Cardiac septum (tissue), 1 donor: ENCODE measurements around the gene ZNF814. TPM values are rescaled to one million over a fixed set of nuclear protein-coding genes. Genes with fewer than 3 reads are reported as not detected.
"Not testable (repeated sequence)": the region's sequence is repeated elsewhere in the genome, so short reads cannot be mapped to it uniquely, and the experiment has no call there.

Source experiments
- DNase-seq: peaks from one replicate; pipeline ENCODE4 v3.0.0-alpha.2; 2020; ENCODE audit warnings: low spot score
- intact Hi-C: fragments of 100-400 bp; cut with DNase I; formaldehyde crosslinking; loops from one replicate; pipeline ENCODE4 v1.14.0; 2022
- total RNA-seq: library from RNA; stranded (reverse); fragmentation: NEBNext Ultra II Directional; extraction: Animal tissue kit (Norgen Biotek cat#: 25700); gene quantifications from one replicate; pipeline ENCODE4 v1.2.1, GENCODE V29; 2021
- donor health status: DM: no; HTN: no; CAD: no.

ZNF814 gene
- total RNA-seq, 1 donor from 2014 or later, result 5.4 TPM

DNA sequence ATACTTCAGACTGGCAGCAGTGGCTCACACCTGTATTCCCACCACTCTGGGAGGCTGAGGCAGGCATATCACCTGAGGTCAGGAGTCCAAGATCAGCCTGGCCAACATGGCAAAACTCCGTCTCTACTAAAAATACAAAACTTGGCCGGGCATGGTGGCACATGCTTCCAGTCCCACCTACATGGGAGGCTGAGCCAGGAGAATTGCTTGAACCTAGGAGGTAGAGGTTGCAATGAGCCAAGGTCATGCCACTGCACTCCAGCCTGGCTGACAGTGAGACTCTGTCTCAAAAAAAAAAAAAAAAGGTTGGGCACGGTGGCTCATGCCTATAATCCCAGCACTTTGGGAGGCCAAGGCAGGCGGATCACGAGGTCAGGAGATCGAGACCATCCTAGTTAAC lies 19.2 kb downstream of the ZNF814 start:
- intact Hi-C loops, DNase-seq: not testable (repeated sequence)

- intact Hi-C loops, result no loop called here
- no peak for DNase-seq
Observed at GRCh38 chr19:57867868-57868492, 20.9 kb downstream of the ZNF814 start.

- DNase-seq, intact Hi-C loops: not testable (repeated sequence)
Observed at GRCh38 chr19:57862351-57862750, 26.5 kb downstream of the ZNF814 start.

DNA sequence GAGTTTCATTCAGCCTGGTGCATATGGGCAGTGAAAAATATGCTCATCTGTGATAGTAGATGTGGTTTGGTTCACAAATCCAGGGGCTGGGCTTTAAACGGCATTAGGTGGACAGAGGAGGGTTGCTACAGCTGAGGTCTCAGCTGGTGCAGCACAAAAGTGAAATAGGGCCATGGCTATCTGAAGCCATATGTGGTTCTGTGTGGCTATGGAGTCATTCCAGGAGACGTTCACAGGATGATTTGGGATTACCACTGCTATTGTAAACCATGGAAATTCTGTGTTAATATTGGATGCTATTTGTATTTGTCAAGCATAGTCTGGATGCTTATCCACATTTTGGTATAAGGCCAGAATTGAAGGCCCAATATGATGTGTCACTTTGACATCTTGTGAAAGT lies 34.7 kb downstream of the ZNF814 start:
- DNase-seq, intact Hi-C loops: not testable (repeated sequence)

- intact Hi-C loops, DNase-seq: not testable (repeated sequence)
Observed at GRCh38 chr19:57851812-57852603, 36.8 kb downstream of the ZNF814 start.

- intact Hi-C loops, result no loop called here
- DNase-seq, result no peak
Observed at GRCh38 chr19:57850553-57851017, 38.3 kb downstream of the ZNF814 start.

DNA sequence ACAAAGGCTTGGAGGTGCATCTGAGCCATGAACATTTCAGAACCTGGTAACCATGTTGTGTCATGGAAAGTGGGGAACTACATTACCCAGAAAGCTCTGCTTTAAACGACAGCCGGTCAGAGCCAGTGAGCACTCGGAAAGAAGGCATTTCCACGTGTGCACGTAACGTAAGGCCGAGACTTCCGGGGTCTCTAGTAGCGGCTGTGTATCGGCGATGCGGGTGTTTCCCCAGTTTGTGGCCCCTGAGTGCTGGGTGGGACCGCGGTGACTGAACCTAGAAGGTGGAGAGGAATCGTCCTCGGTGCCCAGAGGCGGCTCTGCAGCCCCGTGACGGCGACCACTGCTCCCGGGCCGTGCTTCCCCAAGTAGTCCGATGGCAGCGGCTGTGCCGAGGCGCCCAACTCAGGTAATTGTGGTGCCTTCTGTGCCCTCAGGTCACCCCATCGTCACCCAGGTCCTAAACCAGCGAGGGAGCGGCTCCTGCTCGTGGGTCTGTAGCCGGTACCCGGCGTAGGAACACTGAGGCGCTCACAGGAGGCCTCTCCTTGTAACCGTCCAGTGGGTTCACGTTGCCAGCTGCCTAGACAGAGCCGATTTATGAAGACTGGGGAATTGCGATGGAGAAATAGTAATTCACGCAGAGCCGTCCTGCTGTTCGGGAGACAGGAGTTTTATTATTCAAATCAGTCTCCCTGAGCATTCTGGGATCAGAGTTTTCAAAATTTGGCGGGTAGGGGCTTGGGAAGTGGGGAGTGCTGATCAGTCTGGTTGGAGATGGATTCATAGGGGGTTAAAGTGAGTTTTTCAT lies 39.0 kb downstream of the ZNF814 start, which contains the start of gene ZNF587:
Gene ZNF587, plus strand, starts transcription at position 194 of the 808 bp plus-strand sequence. Its CDS starts 180 bp downstream, at position 374.
- intact Hi-C loops, result not testable (repeated sequence)
- peak; percentile 86 for DNase-seq

- intact Hi-C loops, DNase-seq: not testable (repeated sequence)
Observed at GRCh38 chr19:57849162-57849665, 39.6 kb downstream of the ZNF814 start.

- DNase-seq, intact Hi-C loops: not testable (repeated sequence)
Observed at GRCh38 chr19:57847164-57847563, 41.7 kb downstream of the ZNF814 start.

DNA sequence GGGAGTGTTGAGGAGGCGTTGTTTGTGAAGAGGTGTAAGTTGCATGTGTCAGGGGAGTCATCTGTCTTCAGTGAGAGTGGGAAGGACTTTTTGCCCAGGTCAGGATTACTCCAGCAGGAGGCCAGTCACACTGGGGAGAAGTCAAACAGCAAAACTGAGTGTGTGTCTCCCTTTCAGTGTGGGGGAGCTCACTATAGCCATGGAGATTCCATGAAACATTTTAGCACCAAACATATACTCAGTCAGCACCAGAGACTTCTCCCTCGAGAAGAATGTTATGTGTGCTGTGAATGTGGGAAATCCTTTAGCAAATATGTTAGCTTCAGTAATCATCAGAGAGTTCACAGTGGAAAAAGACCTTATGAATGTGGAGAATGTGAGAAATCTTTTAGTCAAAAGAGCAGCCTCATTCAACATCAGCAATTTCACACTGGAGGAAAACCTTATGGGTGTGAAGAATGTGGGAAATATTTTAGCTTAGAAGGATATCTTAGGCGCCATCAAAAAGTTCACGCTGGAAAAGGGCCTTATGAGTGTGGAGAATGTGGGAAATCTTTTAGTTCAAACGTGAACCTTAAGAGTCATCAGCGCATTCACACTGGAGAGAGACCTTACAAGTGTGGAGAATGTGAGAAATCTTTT lies 47.6 kb downstream of the ZNF814 start:
- intact Hi-C loops, result no loop called here
- no peak for DNase-seq

- intact Hi-C loops, DNase-seq: not testable (repeated sequence)
Observed at GRCh38 chr19:57838622-57839191, 50.1 kb downstream of the ZNF814 start.

DNA sequence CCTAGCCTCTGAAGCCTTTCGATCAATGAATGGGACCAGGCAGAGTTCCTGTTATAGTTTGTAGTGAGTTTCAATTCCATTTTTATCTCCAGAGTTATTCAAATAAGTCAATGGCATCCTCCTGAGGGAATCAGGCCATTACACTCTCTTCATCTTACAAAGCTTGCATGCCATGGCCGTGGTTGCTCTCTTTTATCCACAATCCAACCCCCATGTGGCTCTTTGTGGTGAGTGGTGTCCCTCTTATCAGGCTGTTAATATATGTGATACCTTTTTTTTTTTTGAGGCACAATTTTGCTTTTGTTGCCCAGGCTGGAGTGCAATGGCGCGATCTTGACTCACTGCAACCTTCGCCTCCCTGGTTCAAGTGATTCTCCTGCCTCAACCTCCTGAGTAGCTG lies 51.8 kb downstream of the ZNF814 start:
- not testable (repeated sequence) for DNase-seq

GRCh38 chr19:57830071-57830602 lies 58.7 kb downstream of the ZNF814 start, which contains the start of gene ZNF587B:
Gene ZNF587B, plus strand, starts transcription at chr19:57830299. Its CDS starts 230 bp downstream, at chr19:57830529.
- intact Hi-C loops, result no loop called here
- DNase-seq, result peak; percentile 86

More for the DNA sequence above, 51.8 kb downstream of the ZNF814 start:
- intact Hi-C loops, result not testable (repeated sequence)

DNA sequence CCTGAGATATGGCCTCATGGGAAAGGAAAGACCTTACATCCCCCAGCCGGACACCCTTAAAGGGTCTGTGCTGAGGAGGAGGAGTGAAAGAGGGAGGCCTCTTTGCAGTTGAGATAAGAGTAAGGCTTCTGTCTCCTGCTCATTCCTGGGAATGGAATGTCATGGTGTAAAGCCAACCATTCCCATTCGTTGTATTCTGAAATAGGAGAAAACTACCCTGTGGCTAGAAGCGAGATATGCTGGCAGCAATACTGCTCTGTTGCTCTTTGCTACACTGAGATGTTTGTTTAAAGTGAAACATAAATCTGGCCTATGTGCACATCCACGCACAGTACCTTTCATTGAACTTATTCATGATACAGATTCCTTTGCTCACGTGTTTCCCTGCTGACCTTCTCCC lies 59.5 kb downstream of the ZNF814 start:
- intact Hi-C loops, result no loop called here
- DNase-seq, result no peak

DNA sequence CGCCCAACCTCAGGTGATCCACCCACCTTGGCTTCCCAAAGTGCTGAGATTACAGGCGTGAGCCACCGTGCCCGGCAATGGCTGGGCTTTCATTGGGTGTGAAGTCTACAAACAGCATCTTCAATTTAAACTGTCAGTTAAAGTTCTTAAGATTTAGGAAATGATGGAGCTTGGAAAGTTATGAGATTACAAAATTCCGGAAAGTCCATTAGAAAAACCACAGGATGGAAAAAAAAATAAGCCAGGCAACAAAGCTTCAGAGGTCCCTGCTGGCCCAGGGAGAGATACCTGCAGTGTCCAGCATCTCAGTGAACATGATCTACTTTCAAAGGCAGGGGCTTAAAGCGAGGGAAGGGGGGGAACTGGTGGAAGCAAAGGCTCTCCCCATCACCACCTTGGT lies 63.3 kb downstream of the ZNF814 start:
- intact Hi-C loops, result no loop called here
- DNase-seq, result no peak

- intact Hi-C loops, DNase-seq: not testable (repeated sequence)
Observed at GRCh38 chr19:57823608-57824007, 65.2 kb downstream of the ZNF814 start.

DNA sequence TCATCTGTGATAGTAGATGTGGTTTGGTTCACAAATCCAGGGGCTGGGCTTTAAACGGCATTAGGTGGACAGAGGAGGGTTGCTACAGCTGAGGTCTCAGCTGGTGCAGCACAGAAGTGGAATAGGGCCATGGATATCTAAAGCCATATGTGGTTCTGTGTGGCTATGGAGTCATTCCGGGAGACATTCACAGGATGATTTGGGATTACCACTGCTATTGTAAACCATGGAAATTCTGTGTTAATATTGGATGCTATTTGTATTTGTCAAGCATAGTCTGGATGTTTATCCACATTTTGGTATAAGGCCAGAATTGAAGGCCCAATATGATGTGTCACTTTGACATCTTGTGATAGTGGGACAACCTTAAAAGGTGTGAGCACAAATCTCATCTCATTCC lies 65.7 kb downstream of the ZNF814 start:
- DNase-seq, intact Hi-C loops: not testable (repeated sequence)

- DNase-seq, intact Hi-C loops: not testable (repeated sequence)
Observed at GRCh38 chr19:57821501-57821900, 67.3 kb downstream of the ZNF814 start.
